Transverse colon (tissue), 4 donors: ENCODE data around the gene DUOXA1. TPM values are rescaled to one million over a fixed set of nuclear protein-coding genes. Genes with fewer than 3 reads are reported as not detected.

Source experiments
- DNase-seq: peaks from one replicate; pipeline ENCODE4 v3.0.0-alpha.2; 2019
- H3K27ac ChIP-seq, 4 donors: fragments of 200-600 bp; sonication (generic); 2 replicates each; pipeline ENCODE4 v1.5.1; 2016 to 2018; ENCODE audit warnings: inconsistent platforms in 4 of 4
- H3K27me3 ChIP-seq: fragments of 200-600 bp; sonication (generic); 2 replicates; pipeline ENCODE4 v1.5.1; 2017; ENCODE audit warnings: inconsistent platforms
- H3K36me3 ChIP-seq, 4 donors: fragments of 200-600 bp; sonication (generic); 2 replicates each; pipeline ENCODE4 v1.5.1; 2017 to 2019; ENCODE audit warnings: inconsistent platforms in 4 of 4
- H3K4me1 ChIP-seq, 4 donors: fragments of 200-600 bp; sonication (generic); 2 replicates each; pipeline ENCODE4 v1.5.1; 2017 to 2020; ENCODE audit warnings: inconsistent platforms in 4 of 4
- H3K4me3 ChIP-seq, 4 donors: fragments of 200-600 bp; sonication (generic); 1 replicate in 1 of 4; 2 replicates in 3 of 4; pipeline versions ENCODE4 v1.5.1 to v1.6.1; 2017 to 2019; ENCODE audit warnings: inconsistent platforms in 4 of 4
- H3K9me3 ChIP-seq, 2 donors: fragments of 200-600 bp; sonication (generic); 2 replicates each; pipeline ENCODE4 v1.5.1; 2017 to 2019; ENCODE audit warnings: inconsistent platforms in 2 of 2
- CTCF ChIP-seq, 5 experiments: fragments of 200-600 bp in 3 of 5; fragments of 450-650 bp in 2 of 5; sonication (generic) in 3 of 5; IDR thresholded peaks; 1 replicate in 2 of 5; 2 replicates in 3 of 5; pipeline ENCODE4 v1.5.1; 2016 to 2017; ENCODE audit warnings: antibody characterized with exemption in 5 of 5, inconsistent platforms in 3 of 5, mild to moderate bottlenecking in 2 of 5, moderate library complexity in 1 of 5
- EP300 ChIP-seq: sonication (generic); formaldehyde crosslinking; IDR thresholded peaks from one replicate; pipeline ENCODE4 v1.6.1; 2017; ENCODE audit warnings: antibody characterized with exemption, low read depth
- POLR2A ChIP-seq: fragments of 450-650 bp; IDR thresholded peaks from one replicate; pipeline ENCODE4 v1.6.1; 2016; ENCODE audit warnings: antibody characterized with exemption, mild to moderate bottlenecking, moderate library complexity
- POLR2AphosphoS5 ChIP-seq, 3 donors: sonication (generic); formaldehyde crosslinking; IDR thresholded peaks; one replicate each; pipeline ENCODE4 v1.6.1; 2016; ENCODE audit warnings: antibody characterized with exemption in 3 of 3
- WGBS, 2 donors: methylation state at CpG; one replicate each; pipeline ENCODE4 v1.1.5; 2018; ENCODE audit warnings: low coverage in 1 of 2; 5-methylcytosine and 5-hydroxymethylcytosine counted together
- in situ Hi-C, 4 donors: fragments of 200-750 bp; cut with MboI; loops; one replicate each; pipeline versions ENCODE4 v1.15.0 to v1.15.1; 2017; ENCODE audit warnings: low sequenced_read_pairs in 3 of 4, low pct_ligation_motif_present in 1 of 4, low pct_unique_long_range_greater_than_20kb in 1 of 4
- intact Hi-C: fragments of 100-400 bp; cut with DNase I; formaldehyde crosslinking; loops from one replicate; pipeline ENCODE4 v1.15.1; 2023; ENCODE audit warnings: low total_unique reads
- total RNA-seq, 4 donors: library from RNA; depleted of rRNA; stranded (reverse); fragments of >200 nt; gene quantifications; one replicate each; pipeline ENCODE4 v1.1.0, GENCODE V29; 2016

DUOXA1 gene
- 1 to 10 TPM in 1 of 4 donors, not detected in 3; 1.4 TPM for total RNA-seq

- Histone ChIP-seq H3K36me3 (no peaks in the 10 kb centered on the region), H3K27me3 (peaks cover 80% of the 10 kb centered on the region), H3K27ac (no peak within 1 kb of the TSS), H3K4me3 (peak within 1 kb of the TSS in 1 of 4 donors; percentile 38), H3K4me1 (peaks cover 3 to 14% (median 12%) of the 10 kb centered on the region in 4 donors), H3K9me3 (no peaks in the 10 kb centered on the region)
- DNase-seq, result peak; percentile 63
- WGBS, 2 donors, result 9% methylated on average over 33 of the region's 46 CpGs; no CpG with 5 or more reads in 1 of the 2 donors
- intact Hi-C loops, result no loop called here
- TF ChIP-seq POLR2A, result no peak
- no peak for TF ChIP-seq POLR2AphosphoS5 (IDR thresholded peaks at IDR 0.05)
- TF ChIP-seq CTCF (IDR thresholded peaks at IDR 0.05), result no peak
- TF ChIP-seq EP300, result no peak
- in situ Hi-C loops, result no loop called here
These were observed at the start of gene DUOXA1, which contains the start of gene DUOX1 for GRCh38 chr15:45129651-45130129. Gene DUOXA1 (minus strand): TSS chr15:45129879. CDS start chr15:45123014, 6,865 bp downstream. Gene DUOX1 (plus strand): TSS chr15:45129994. CDS start chr15:45131967, 1,973 bp downstream.

- intact Hi-C loops (no loop called here), in situ Hi-C loops (loop anchor here in 2 of 4 donors (25.0 kb wide), 2 partner anchors 210 to 435 kb away; partner anchors contain the start of gene GATM (in 2 of the 2))
- no peak overlapping the region for H3K27ac ChIP-seq
- no peak for TF ChIP-seq POLR2A
- no peak for TF ChIP-seq CTCF (IDR thresholded peaks at IDR 0.05)
- TF ChIP-seq EP300, result no peak
- no peaks in the 10 kb centered on the region for H3K9me3 ChIP-seq
- H3K27me3 ChIP-seq, result no peaks in the 10 kb centered on the region
- H3K36me3 ChIP-seq, result no peaks in the 10 kb centered on the region
- peaks cover 0 to 11% (median 2%) of the 10 kb centered on the region in 4 donors for H3K4me1 ChIP-seq
- H3K4me3 ChIP-seq, result no peak overlapping the region
- DNase-seq, result no peak
- WGBS, 2 donors, result 47 to 70% methylated on average over 2 to 3 of the region's 3 CpGs
These were observed 47.6 kb upstream of the DUOXA1 start for GRCh38 chr15:45177285-45177684.

- no peaks in the 10 kb centered on the region for H3K27me3 ChIP-seq
- no peaks in the 10 kb centered on the region for H3K36me3 ChIP-seq
- DNase-seq, result no peak
- no peak overlapping the region for H3K27ac ChIP-seq
- TF ChIP-seq EP300 (no peak), CTCF (IDR thresholded peaks at IDR 0.05) (no peak)
- WGBS, 2 donors, result 95% methylated on average over 2 of the region's 2 CpGs; no CpG with 5 or more reads in 1 of the 2 donors
- H3K4me1 ChIP-seq, result peaks cover 0 to 5% (median 1%) of the 10 kb centered on the region in 4 donors
- H3K9me3 ChIP-seq, result no peaks in the 10 kb centered on the region
- in situ Hi-C loops, result loop anchor here in 2 of 4 donors (25.0 kb wide), 2 partner anchors 213 to 438 kb away; partner anchors contain the start of gene GATM (in 1 of the 2)
- intact Hi-C loops, result no loop called here
- H3K4me3 ChIP-seq, result no peak overlapping the region
These were observed 44.9 kb upstream of the DUOXA1 start for GRCh38 chr15:45174577-45174976.

GRCh38 chr15:45174069-45174468 lies 44.4 kb upstream of the DUOXA1 start:
- TF ChIP-seq EP300 (no peak), POLR2A (no peak), POLR2AphosphoS5 (IDR thresholded peaks at IDR 0.05) (no peak), CTCF (IDR thresholded peaks at IDR 0.05) (no peak)
- Histone ChIP-seq H3K4me3 (no peak overlapping the region), H3K27ac (no peak overlapping the region), H3K4me1 (no peaks in the 10 kb centered on the region), H3K27me3 (no peaks in the 10 kb centered on the region), H3K9me3 (no peaks in the 10 kb centered on the region), H3K36me3 (no peaks in the 10 kb centered on the region)
- in situ Hi-C loops (loop anchor here in 2 of 4 donors (25.0 kb wide), 2 partner anchors 213 to 438 kb away; partner anchors contain the start of gene GATM (in 1 of the 2)), intact Hi-C loops (no loop called here)
- WGBS, 2 donors, result 89% methylated on average over 6 of the region's 6 CpGs; no CpG with 5 or more reads in 1 of the 2 donors
- no peak for DNase-seq
